ENCODE measurements around the gene TUBGCP6.

DNA sequence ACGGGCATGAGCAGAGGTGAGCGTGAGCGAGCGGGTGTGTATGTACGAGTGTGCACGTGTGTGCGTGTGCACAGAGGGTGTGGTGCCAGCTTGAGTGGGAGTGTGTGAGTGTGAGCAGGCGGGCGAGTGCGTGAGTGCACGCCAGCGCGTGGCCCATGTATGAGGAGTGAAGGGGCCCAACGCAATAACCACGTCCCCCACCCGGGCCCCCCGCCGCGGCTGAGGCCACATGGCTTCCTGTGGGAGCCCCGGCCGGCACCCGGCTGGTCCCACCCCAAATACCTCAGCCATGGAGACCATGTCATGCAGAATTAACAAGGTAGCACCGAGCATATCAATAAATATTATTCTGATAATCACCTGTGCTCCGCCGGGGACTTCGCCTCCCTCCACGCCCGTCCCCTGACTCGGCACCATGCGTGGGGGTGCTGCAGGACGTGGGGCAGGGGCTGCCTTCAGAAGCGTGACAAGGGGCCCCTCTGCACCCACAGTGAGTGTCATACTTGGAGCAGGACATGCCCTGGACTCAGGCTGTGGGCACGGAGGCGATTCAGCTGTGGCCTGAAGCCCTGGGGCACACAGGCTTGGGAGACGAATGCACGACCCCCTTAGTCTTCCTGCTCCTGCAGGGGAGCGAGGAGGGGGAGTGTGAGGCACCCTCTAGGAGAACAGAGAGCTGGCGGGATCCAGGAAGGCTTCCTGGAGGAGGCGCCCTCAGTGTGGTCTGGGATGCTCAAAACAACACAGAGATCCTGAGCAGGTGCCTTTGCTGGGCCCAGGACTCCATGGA, 64.7 kb downstream of the TUBGCP6 start:
- TF ChIP-seq, protein P1, sequence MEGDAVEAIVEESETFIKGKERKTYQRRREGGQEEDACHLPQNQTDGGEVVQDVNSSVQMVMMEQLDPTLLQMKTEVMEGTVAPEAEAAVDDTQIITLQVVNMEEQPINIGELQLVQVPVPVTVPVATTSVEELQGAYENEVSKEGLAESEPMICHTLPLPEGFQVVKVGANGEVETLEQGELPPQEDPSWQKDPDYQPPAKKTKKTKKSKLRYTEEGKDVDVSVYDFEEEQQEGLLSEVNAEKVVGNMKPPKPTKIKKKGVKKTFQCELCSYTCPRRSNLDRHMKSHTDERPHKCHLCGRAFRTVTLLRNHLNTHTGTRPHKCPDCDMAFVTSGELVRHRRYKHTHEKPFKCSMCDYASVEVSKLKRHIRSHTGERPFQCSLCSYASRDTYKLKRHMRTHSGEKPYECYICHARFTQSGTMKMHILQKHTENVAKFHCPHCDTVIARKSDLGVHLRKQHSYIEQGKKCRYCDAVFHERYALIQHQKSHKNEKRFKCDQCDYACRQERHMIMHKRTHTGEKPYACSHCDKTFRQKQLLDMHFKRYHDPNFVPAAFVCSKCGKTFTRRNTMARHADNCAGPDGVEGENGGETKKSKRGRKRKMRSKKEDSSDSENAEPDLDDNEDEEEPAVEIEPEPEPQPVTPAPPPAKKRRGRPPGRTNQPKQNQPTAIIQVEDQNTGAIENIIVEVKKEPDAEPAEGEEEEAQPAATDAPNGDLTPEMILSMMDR (conservative IDR thresholded peaks at IDR 0.05; ENCODE audit: low read depth in 2 of 2), result no peak
- TF ChIP-seq ZNF114 (CRISPR knock-in tag; IDR thresholded peaks at IDR 0.05) (no peak), ZNF331 (CRISPR knock-in tag; IDR thresholded peaks at IDR 0.05; ENCODE audit: low read depth) (no peak), EZH2phosphoT487 (IDR thresholded peaks at IDR 0.05; ENCODE audit: unreplicated experiment) (no peak), CREB1 (CRISPR knock-in tag; IDR thresholded peaks at IDR 0.05; ENCODE audit: low read depth) (no peak), REST (IDR thresholded peaks at IDR 0.05; ENCODE audit: unreplicated experiment) (no peak), EZH2 (IDR thresholded peaks at IDR 0.05; ENCODE audit: low read depth, unreplicated experiment) (no peak), STAT1 (IDR thresholded peaks at IDR 0.05; ENCODE audit: unreplicated experiment) (no peak), POLR2AphosphoS5 (IDR thresholded peaks at IDR 0.05; ENCODE audit: low read depth) (no peak), NANOG (IDR thresholded peaks at IDR 0.05; ENCODE audit: borderline replicate concordance) (no peak)
- TF ChIP-seq, protein P2, sequence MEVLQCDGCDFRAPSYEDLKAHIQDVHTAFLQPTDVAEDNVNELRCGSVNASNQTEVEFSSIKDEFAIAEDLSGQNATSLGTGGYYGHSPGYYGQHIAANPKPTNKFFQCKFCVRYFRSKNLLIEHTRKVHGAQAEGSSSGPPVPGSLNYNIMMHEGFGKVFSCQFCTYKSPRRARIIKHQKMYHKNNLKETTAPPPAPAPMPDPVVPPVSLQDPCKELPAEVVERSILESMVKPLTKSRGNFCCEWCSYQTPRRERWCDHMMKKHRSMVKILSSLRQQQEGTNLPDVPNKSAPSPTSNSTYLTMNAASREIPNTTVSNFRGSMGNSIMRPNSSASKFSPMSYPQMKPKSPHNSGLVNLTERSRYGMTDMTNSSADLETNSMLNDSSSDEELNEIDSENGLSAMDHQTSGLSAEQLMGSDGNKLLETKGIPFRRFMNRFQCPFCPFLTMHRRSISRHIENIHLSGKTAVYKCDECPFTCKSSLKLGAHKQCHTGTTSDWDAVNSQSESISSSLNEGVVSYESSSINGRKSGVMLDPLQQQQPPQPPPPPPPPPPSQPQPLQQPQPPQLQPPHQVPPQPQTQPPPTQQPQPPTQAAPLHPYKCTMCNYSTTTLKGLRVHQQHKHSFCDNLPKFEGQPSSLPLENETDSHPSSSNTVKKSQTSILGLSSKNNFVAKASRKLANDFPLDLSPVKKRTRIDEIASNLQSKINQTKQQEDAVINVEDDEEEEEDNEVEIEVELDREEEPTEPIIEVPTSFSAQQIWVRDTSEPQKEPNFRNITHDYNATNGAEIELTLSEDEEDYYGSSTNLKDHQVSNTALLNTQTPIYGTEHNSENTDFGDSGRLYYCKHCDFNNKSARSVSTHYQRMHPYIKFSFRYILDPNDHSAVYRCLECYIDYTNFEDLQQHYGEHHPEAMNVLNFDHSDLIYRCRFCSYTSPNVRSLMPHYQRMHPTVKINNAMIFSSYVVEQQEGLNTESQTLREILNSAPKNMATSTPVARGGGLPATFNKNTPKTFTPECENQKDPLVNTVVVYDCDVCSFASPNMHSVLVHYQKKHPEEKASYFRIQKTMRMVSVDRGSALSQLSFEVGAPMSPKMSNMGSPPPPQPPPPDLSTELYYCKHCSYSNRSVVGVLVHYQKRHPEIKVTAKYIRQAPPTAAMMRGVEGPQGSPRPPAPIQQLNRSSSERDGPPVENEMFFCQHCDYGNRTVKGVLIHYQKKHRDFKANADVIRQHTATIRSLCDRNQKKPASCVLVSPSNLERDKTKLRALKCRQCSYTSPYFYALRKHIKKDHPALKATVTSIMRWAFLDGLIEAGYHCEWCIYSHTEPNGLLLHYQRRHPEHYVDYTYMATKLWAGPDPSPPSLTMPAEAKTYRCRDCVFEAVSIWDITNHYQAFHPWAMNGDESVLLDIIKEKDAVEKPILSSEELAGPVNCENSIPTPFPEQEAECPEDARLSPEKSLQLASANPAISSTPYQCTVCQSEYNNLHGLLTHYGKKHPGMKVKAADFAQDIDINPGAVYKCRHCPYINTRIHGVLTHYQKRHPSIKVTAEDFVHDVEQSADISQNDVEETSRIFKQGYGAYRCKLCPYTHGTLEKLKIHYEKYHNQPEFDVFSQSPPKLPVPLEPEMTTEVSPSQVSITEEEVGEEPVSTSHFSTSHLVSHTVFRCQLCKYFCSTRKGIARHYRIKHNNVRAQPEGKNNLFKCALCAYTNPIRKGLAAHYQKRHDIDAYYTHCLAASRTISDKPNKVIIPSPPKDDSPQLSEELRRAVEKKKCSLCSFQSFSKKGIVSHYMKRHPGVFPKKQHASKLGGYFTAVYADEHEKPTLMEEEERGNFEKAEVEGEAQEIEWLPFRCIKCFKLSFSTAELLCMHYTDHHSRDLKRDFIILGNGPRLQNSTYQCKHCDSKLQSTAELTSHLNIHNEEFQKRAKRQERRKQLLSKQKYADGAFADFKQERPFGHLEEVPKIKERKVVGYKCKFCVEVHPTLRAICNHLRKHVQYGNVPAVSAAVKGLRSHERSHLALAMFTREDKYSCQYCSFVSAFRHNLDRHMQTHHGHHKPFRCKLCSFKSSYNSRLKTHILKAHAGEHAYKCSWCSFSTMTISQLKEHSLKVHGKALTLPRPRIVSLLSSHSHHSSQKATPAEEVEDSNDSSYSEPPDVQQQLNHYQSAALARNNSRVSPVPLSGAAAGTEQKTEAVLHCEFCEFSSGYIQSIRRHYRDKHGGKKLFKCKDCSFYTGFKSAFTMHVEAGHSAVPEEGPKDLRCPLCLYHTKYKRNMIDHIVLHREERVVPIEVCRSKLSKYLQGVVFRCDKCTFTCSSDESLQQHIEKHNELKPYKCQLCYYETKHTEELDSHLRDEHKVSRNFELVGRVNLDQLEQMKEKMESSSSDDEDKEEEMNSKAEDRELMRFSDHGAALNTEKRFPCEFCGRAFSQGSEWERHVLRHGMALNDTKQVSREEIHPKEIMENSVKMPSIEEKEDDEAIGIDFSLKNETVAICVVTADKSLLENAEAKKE (CRISPR knock-in tag; IDR thresholded peaks at IDR 0.05), result no peak
